BLaER1 (cell line): ENCODE measurements around the gene CATSPERD.

Source experiments
- H3K27ac ChIP-seq: shearing (Covaris generic); formaldehyde crosslinking; 2 replicates; pipeline ENCODE4 v1.8.1; 2022
- H3K27me3 ChIP-seq: shearing (Covaris generic); formaldehyde crosslinking; 2 replicates; pipeline ENCODE4 v1.8.1; 2022
- H3K36me3 ChIP-seq: shearing (Covaris generic); formaldehyde crosslinking; 2 replicates; pipeline ENCODE4 v1.8.1; 2022
- H3K4me1 ChIP-seq: shearing (Covaris generic); formaldehyde crosslinking; 2 replicates; pipeline ENCODE4 v1.8.1; 2022
- H3K4me2 ChIP-seq: shearing (Covaris generic); formaldehyde crosslinking; 2 replicates; pipeline ENCODE4 v1.8.1; 2022
- H3K4me3 ChIP-seq: shearing (Covaris generic); formaldehyde crosslinking; 2 replicates; pipeline ENCODE4 v1.8.1; 2022
- H3K9ac ChIP-seq: shearing (Covaris generic); formaldehyde crosslinking; 2 replicates; pipeline ENCODE4 v1.8.1; 2022
- H3K9me3 ChIP-seq: shearing (Covaris generic); formaldehyde crosslinking; 2 replicates; pipeline ENCODE4 v1.8.1; 2022
- H4K20me1 ChIP-seq: shearing (Covaris generic); formaldehyde crosslinking; 2 replicates; pipeline ENCODE4 v1.8.1; 2022
- Cebpa-rat ChIP-seq: shearing (Covaris generic); IDR thresholded peaks from 2 replicates; pipeline ENCODE4 v1.8.1; 2022

Gene CATSPERD

DNA sequence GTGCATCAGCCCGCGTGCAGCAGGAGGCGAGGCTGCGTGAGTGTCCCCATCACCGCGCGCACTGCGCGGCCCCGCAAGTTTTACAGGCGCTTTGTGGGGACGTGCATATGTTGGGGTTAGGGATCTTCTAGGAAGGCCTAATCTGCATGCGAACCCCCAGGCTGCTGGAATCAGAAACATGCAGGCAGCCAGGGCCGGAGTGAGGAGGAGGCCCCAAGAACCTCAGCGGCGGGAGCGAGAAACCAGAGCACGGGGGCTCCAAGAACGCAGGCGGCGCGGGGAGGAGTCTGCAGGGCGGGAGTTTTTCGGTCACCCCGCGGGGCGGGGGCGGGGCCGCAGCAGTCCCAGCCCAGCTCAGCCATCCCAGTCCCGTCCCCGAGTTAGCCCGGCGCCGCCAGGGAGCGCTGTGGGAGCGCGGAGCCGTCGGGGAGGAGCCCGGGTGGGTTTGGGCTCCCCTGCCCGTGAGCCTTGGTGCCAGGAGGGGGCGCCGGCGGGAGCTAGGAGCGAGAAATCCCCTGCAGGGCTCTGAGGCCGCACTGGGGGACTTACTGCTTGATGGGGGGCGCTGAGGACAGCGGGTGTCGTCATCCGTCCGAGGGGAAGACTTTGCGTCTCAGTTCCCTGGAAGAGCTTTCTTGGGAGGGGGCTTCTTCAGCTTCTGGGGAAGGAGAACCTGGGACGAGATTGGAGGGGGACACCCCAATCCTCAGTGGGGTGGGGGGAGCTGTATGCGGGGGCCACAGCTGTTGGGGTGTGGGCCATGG lies 83.5 kb downstream of the CATSPERD start:
- Histone ChIP-seq H3K4me3 (peak overlapping the region; percentile 60), H3K4me2 (peak overlapping the region; percentile 90), H3K27me3 (peaks cover 34% of the 10 kb centered on the region), H3K36me3 (no peaks in the 10 kb centered on the region), H3K9me3 (no peaks in the 10 kb centered on the region), H3K9ac (no peak overlapping the region), H4K20me1 (no peaks in the 10 kb centered on the region), H3K4me1 (peaks cover 66% of the 10 kb centered on the region), H3K27ac (0 out of 2 replicates have a peak overlapping the region, but pooled peaks have one; percentile 8)
- TF ChIP-seq Cebpa-rat, result no peak

DNA sequence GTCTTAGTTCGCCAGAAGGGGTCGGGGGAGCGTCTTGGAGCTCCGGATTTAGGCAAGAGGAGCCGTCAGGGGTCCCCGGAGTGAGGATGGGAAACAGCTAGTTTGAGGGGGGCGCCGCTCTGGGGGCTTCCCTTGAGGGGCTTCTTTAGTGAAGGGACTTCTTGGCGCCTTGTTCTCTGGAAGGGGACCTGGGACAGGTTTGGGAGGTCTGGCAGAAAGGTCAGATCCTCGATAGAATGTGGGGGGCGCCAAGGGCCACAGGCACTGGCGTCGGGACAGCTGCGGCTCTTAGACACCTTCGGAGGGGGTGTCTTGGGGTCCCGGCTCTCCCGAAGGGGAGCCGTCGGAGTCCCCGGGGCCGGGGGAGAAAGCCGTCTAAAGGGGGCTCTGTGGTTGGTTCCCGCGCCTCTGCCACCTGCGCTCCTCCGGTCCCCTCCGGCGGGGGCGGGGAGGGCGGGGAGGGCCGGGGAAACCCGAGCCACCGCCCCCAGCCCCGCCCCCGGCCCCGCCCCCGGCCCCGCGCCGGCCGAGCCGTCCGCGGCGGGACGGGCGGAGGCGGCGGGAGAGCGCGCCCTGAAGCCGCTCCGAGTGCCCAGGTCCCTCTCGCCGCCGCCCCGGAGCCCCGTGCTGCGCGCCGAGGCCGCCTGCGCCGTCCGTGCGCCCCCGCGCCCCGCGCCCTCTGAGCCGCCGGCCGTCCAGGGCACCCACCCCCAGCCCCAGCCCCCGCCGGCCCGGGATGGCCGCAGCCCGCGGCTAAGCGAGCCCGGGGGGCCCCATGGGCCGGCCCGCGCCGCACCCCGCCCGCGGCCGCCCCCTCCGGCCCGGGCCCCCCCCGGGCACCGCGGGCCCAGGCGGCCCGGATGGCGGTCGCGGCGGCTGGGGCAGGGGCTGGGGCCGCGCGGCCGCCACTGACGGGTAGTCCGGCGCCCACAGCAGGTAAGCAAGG lies 84.4 kb downstream of the CATSPERD start, which contains the start of gene NRTN:
Gene NRTN, plus strand, starts transcription at position 552 of the 946 bp plus-strand sequence. CDS start 19,099 bp downstream, outside the sequence.
- Histone ChIP-seq H3K4me1 (peaks cover 58% of the 10 kb centered on the region), H3K4me2 (peak within 1 kb of the TSS; percentile 90), H3K9ac (no peak within 1 kb of the TSS), H3K27ac (0 out of 2 replicates have a peak within 1 kb of the TSS, but pooled peaks have one; percentile 8), H3K27me3 (peaks cover 26% of the 10 kb centered on the region), H3K4me3 (peak within 1 kb of the TSS; percentile 60), H4K20me1 (no peaks in the 10 kb centered on the region), H3K36me3 (no peaks in the 10 kb centered on the region), H3K9me3 (no peaks in the 10 kb centered on the region)
- no peak for TF ChIP-seq Cebpa-rat

DNA sequence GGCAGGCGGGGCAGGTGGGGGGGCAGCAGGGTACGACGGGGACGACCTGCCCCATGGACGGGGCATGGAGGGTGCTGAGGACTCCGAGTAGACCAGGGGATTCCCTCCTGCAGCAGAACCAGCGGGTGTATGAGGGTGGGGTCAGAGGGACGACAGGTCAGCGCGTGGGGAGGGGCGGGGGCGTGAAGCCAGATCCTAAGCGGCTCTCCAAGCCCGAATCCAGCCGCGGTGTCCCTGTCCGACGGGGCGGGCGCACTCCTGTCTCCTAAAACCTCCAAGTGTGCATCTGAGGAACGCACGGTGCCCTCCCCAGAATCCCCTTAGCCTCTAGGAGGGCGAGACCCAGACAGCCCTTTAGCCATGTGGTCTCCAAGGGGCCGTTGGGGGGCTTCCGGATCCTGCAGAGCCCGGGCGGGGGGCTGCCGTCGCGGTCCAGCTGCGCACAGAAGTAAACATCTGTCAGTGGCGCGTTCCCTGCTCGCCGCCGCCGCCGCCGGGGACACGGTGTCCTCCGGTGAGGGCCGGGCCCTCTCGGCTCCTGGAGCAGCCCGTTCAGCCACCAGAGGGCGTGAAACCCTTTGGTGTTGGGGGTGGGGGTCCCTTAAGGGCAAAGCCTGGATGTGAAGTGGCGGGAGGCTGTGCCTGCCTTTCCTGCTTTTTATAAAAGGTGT lies 85.2 kb downstream of the CATSPERD start:
- no peak overlapping the region for H3K27ac ChIP-seq
- H3K4me2 ChIP-seq, result peak overlapping the region; percentile 85
- H3K9ac ChIP-seq, result no peak overlapping the region
- H4K20me1 ChIP-seq, result no peaks in the 10 kb centered on the region
- H3K9me3 ChIP-seq, result no peaks in the 10 kb centered on the region
- TF ChIP-seq Cebpa-rat, result no peak
- peak overlapping the region; percentile 60 for H3K4me3 ChIP-seq
- peaks cover 26% of the 10 kb centered on the region for H3K27me3 ChIP-seq
- peaks cover 50% of the 10 kb centered on the region for H3K4me1 ChIP-seq
- no peaks in the 10 kb centered on the region for H3K36me3 ChIP-seq

DNA sequence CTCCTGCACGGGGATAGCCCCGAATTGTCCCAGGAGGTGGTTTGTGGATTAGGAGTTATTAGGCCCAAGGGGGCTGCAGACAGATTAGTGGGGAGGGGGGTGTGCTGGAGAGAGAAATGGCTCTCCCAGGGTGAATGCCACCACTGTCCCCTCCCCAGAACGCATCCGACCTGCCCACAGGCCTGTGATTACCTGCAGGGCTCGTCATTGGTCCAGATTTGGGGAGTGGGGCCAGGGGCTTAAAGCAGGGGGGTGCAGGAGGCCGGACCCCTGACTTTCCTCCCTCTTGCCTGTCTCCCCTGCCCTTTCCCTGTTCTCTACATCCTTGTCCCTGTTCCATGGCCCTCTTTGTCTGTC lies 85.7 kb downstream of the CATSPERD start:
- Histone ChIP-seq H3K4me1 (peaks cover 50% of the 10 kb centered on the region), H3K27me3 (peaks cover 26% of the 10 kb centered on the region), H3K9me3 (no peaks in the 10 kb centered on the region), H3K4me3 (peak overlapping the region; percentile 60; the same call in 1 of the 2 replicates), H3K4me2 (peak overlapping the region; percentile 85), H3K36me3 (no peaks in the 10 kb centered on the region), H3K9ac (no peak overlapping the region), H3K27ac (no peak overlapping the region), H4K20me1 (no peaks in the 10 kb centered on the region)
- no peak for TF ChIP-seq Cebpa-rat

DNA sequence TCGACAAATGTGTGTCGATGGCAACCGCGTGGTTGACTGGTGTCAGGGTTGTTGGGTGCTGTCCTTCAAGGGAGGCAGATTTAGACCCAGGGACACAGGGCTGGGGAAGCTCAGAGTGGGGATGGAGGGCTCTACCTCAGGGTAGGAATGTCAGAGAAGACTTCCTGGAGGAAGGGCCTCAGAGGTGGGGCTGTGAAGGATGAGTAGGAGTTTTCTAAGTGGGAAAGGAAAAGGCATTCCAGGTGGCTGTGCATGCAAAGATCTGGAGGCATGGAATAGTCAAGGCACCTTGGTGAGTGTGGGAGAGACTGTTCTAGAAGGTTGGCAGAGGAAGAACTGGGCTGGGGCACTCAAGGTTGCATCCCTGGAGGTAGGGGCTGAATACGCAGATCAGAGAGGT lies 86.5 kb downstream of the CATSPERD start:
- Histone ChIP-seq H3K9ac (no peak overlapping the region), H3K4me1 (peaks cover 45% of the 10 kb centered on the region), H3K4me2 (no peak overlapping the region), H4K20me1 (no peaks in the 10 kb centered on the region), H3K36me3 (no peaks in the 10 kb centered on the region), H3K27me3 (peaks cover 26% of the 10 kb centered on the region), H3K27ac (no peak overlapping the region), H3K9me3 (no peaks in the 10 kb centered on the region), H3K4me3 (no peak overlapping the region)
- no peak for TF ChIP-seq Cebpa-rat

DNA sequence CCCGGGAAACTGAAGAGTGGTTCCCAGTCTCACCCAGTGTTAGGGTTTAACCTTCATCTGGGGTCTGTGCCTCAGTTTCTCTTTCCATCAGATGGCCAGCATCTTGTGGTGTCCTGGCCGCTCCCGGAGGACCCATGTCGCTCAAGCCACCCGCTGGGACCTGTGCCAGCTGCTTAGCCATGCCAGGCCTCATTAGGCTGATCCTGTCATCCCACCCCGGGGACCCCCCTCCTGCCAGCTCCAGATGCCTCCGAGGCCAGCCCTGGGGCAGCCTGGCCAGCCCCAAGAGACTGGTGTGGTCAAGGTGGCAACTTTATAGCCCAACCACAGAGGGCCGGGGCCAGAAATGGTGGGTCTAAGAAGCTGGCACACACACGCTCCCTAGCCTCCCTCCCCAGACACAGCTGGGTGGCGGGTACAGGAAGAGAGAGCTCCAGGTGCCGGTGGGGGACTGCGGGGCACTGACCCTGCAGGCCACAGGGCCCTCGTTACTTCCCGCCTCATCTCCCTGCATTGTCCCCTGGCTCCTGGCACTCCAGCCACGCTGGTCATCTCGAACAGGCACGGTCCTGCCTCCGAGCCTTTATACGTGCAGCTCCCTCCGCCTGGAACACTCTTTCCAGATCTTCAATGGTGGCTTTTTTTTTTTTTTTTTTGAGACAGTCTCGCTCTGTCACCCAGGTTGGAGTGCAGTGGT lies 87.8 kb downstream of the CATSPERD start:
- Histone ChIP-seq H3K9ac (no peak overlapping the region), H3K9me3 (no peaks in the 10 kb centered on the region), H3K27ac (no peak overlapping the region), H4K20me1 (no peaks in the 10 kb centered on the region), H3K36me3 (no peaks in the 10 kb centered on the region), H3K4me1 (peaks cover 32% of the 10 kb centered on the region), H3K4me3 (no peak overlapping the region), H3K27me3 (peaks cover 26% of the 10 kb centered on the region), H3K4me2 (peak overlapping the region; percentile 63)
- no peak for TF ChIP-seq Cebpa-rat

DNA sequence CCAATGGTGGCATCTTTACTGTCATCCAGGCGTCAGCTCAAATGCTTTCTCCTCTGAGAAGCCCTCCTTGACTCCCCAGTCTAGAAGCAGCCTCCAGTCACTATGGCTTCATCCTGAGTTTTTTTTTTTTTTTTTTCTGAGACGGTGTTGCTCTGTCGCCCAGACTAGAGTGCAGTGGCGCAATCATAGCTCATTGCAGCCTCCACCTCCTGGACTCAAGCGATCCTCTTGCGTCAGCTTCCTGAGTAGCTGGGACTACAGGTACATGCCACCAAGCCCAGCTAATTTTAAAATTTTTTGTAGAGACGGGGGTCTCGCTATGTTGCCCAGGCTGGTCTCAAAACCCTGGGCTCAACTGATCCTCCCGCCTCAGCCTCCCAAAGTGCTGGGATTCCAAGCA lies 88.6 kb downstream of the CATSPERD start:
- Histone ChIP-seq H3K4me3 (no peak overlapping the region), H3K4me2 (no peak overlapping the region), H3K36me3 (no peaks in the 10 kb centered on the region), H3K4me1 (peaks cover 26% of the 10 kb centered on the region), H3K9ac (no peak overlapping the region), H3K27me3 (peaks cover 26% of the 10 kb centered on the region), H3K27ac (no peak overlapping the region), H3K9me3 (no peaks in the 10 kb centered on the region), H4K20me1 (no peaks in the 10 kb centered on the region)
- TF ChIP-seq Cebpa-rat, result no peak

DNA sequence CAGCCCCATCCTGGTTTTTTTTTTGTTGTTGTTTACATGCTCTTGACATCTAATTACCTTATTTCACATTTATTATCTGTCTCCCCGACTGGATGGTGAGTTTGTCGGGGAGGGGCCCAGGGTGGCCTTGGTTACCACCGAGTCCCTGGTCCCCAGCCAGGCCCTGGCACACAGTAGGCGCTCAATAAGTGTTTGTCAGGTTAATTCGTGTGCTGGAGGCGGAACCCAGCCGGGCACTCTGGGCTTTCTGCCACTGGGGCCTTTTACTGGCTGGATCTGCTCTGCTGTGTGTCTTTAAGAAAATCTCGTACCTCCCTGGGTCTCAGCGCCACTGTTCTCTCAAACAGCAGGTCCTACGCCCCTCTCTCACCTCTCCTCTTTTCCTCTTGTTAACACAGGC lies 89.0 kb downstream of the CATSPERD start:
- Histone ChIP-seq H3K4me1 (peaks cover 23% of the 10 kb centered on the region), H3K27ac (no peak overlapping the region), H3K36me3 (no peaks in the 10 kb centered on the region), H3K4me2 (no peak overlapping the region), H3K9me3 (no peaks in the 10 kb centered on the region), H3K9ac (no peak overlapping the region), H4K20me1 (no peaks in the 10 kb centered on the region), H3K27me3 (peaks cover 23% of the 10 kb centered on the region), H3K4me3 (no peak overlapping the region)
- TF ChIP-seq Cebpa-rat, result no peak

DNA sequence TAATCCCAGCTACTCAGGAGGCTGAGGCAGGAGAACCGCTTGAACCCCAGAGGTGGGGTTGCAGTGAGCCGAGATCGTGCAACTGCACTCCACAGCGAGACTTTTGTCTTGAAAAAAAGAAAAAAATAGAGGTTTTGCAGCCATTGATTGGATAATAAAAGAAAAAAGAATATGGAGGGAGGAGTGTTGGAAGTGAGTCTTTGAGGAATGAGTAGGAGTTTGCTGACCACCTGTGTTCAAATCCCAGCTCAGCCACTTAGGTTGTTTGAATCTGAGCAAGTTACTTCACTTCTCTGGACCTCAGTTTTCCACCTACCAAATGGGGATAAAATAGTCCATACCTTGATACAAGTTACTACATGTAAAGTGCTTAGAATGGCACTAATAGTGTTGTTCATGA lies 90.7 kb downstream of the CATSPERD start:
- Histone ChIP-seq H3K27me3 (peaks cover 8% of the 10 kb centered on the region), H3K36me3 (no peaks in the 10 kb centered on the region), H4K20me1 (no peaks in the 10 kb centered on the region), H3K9ac (no peak overlapping the region), H3K9me3 (no peaks in the 10 kb centered on the region), H3K4me3 (no peak overlapping the region), H3K27ac (no peak overlapping the region), H3K4me1 (peaks cover 12% of the 10 kb centered on the region), H3K4me2 (no peak overlapping the region)
- no peak for TF ChIP-seq Cebpa-rat
